HCT116 (cell line): ENCODE measurements around the gene BFSP1. TPM values are rescaled to one million over a fixed set of nuclear protein-coding genes. Genes with fewer than 3 reads are reported as not detected.

Experiments used
- ATAC-seq: fragments of 200-7000 bp; cut with Tn5 transposase; 2 replicates; pipeline ENCODE4 v1.9.1; 2020; ENCODE audit warnings: mild to moderate bottlenecking, moderate library complexity
- BruUV-seq: library from RNA; stranded (reverse); fragments of 400-500 nt; replicated peaks from 2 replicates; lab custom pipeline; 2021; lab: Mats Ljungman, UMichigan
- CTCF ChIA-PET: fragments of 300-600 bp; sonication (Branson Sonifier 250); formaldehyde crosslinking; loops from one replicate; lab custom pipeline; 2021; ENCODE audit warnings: antibody characterized with exemption; lab: Charles Lee
- POLR2A ChIA-PET: fragments of 300-600, 350-600 bp; sonication (Branson Sonifier 250); formaldehyde crosslinking; loops from one replicate; lab custom pipeline; 2021; ENCODE audit warnings: antibody characterized with exemption; lab: Charles Lee
- RAD21 ChIA-PET, 2 experiments: fragments of 300-600 bp; sonication (Branson Sonifier 250); formaldehyde crosslinking; loops; one replicate each; lab custom pipeline; 2023; ENCODE audit warnings: low total read pairs in 2 of 2; ENCODE audit not compliant: uncharacterized antibody in 2 of 2, unreplicated experiment in 2 of 2, low non-redundant PET in 1 of 2; lab: Charles Lee
- DNase-seq: peaks from one replicate; pipeline ENCODE4 v3.0.0-alpha.2; 2010; ENCODE audit warnings: low read depth, low spot score
- H2AFZ ChIP-seq: fragments of 200-600 bp; shearing (Covaris generic), sonication (generic); 2 replicates; pipeline ENCODE4 v1.6.1; 2017; ENCODE audit warnings: low read depth, mixed run types, mixed read lengths, antibody characterized with exemption, low read length; ENCODE audit not compliant: poor library complexity, severe bottlenecking
- H3K27ac ChIP-seq: 2 replicates; pipeline ENCODE4 v1.5.1; 2012; ENCODE audit warnings: low read depth, low read length
- H3K27me3 ChIP-seq: fragments of 200-600 bp; sonication (generic); 2 replicates; pipeline ENCODE4 v1.6.1; 2016; ENCODE audit warnings: mixed run types, low read length, mixed read lengths; ENCODE audit not compliant: insufficient read depth
- H3K36me3 ChIP-seq, 2 experiments: fragments of 200-500 bp in 1 of 2; fragments of 200-600 bp in 1 of 2; sonication (Bioruptor generic) in 1 of 2; sonication (generic) in 1 of 2; 2 replicates each; pipeline versions ENCODE4 v1.5.1 to v1.6.1; 2014 to 2016; ENCODE audit warnings: low read length in 2 of 2, inconsistent platforms in 1 of 2, mixed read lengths in 1 of 2, mixed run types in 1 of 2; ENCODE audit not compliant: insufficient read depth in 2 of 2, control insufficient read depth in 1 of 2
- H3K4me1 ChIP-seq, 2 experiments: fragments of 200-600 bp in 1 of 2; sonication (generic) in 1 of 2; 2 replicates each; pipeline versions ENCODE4 v1.5.1 to v1.6.1; 2012 to 2017; ENCODE audit warnings: low read length in 2 of 2, inconsistent platforms in 1 of 2, mild to moderate bottlenecking in 1 of 2, mixed read lengths in 1 of 2, mixed run types in 1 of 2, moderate library complexity in 1 of 2; ENCODE audit not compliant: insufficient read depth in 2 of 2, control insufficient read depth in 1 of 2
- H3K4me2 ChIP-seq: fragments of 200-600 bp; sonication (generic); 2 replicates; pipeline ENCODE4 v1.6.1; 2017; ENCODE audit warnings: mixed run types, low read length, mixed read lengths
- H3K4me3 ChIP-seq, 2 experiments: fragments of 200-600 bp in 1 of 2; sonication (generic) in 1 of 2; replicated peaks in 1 of 2; 2 replicates each; pipeline ENCODE4 v1.5.1; 2011 to 2016; ENCODE audit warnings: low read length in 2 of 2, control low read depth in 1 of 2, low read depth in 1 of 2, mild to moderate bottlenecking in 1 of 2, mixed read lengths in 1 of 2, mixed run types in 1 of 2
- H3K79me2 ChIP-seq: fragments of 200-600 bp; sonication (generic); 2 replicates; pipeline ENCODE4 v1.6.1; 2017; ENCODE audit warnings: mild to moderate bottlenecking, mixed run types, low read length, moderate library complexity, mixed read lengths; ENCODE audit not compliant: insufficient read depth
- H3K9ac ChIP-seq: fragments of 200-600 bp; sonication (generic); 2 replicates; pipeline ENCODE4 v1.6.1; 2016; ENCODE audit warnings: low read length, mixed read lengths
- H3K9me2 ChIP-seq: fragments of 200-600 bp; sonication (generic), shearing (Covaris generic); 2 replicates; pipeline ENCODE4 v1.6.1; 2017; ENCODE audit warnings: mixed run types, mild to moderate bottlenecking, moderate library complexity; ENCODE audit not compliant: insufficient read depth
- H3K9me3 ChIP-seq, 2 experiments: fragments of 200-500 bp in 1 of 2; fragments of 200-600 bp in 1 of 2; sonication (Bioruptor generic) in 1 of 2; sonication (generic) in 1 of 2; 2 replicates each; pipeline ENCODE4 v1.6.1; 2014 to 2017; ENCODE audit warnings: low read length in 2 of 2, mixed read lengths in 2 of 2, inconsistent platforms in 1 of 2, low read depth in 1 of 2, mild to moderate bottlenecking in 1 of 2, mixed run types in 1 of 2, moderate library complexity in 1 of 2; ENCODE audit not compliant: control insufficient read depth in 1 of 2, insufficient read depth in 1 of 2
- H4K20me1 ChIP-seq: fragments of 200-600 bp; sonication (generic), shearing (Covaris generic); 2 replicates; pipeline ENCODE4 v1.6.1; 2017; ENCODE audit warnings: mixed run types, mild to moderate bottlenecking, moderate library complexity; ENCODE audit not compliant: insufficient read depth
- ATF3 ChIP-seq: IDR thresholded peaks from 2 replicates; pipeline ENCODE4 v1.6.1; 2012
- CBX3 ChIP-seq: IDR thresholded peaks from 2 replicates; pipeline ENCODE4 v1.6.1; 2012; ENCODE audit warnings: low read depth
- EGR1 ChIP-seq: IDR thresholded peaks from 2 replicates; pipeline ENCODE4 v1.6.1; 2012; ENCODE audit warnings: low read depth
- ELF1 ChIP-seq: IDR thresholded peaks from 2 replicates; pipeline ENCODE4 v1.6.1; 2012; ENCODE audit warnings: low read depth, borderline replicate concordance
- EZH2phosphoT487 ChIP-seq: fragments of 200-600 bp; IDR thresholded peaks from 2 replicates; pipeline ENCODE4 v1.6.1; 2018; ENCODE audit warnings: antibody characterized with exemption, borderline replicate concordance
- FOSL1 ChIP-seq: IDR thresholded peaks from 2 replicates; pipeline ENCODE4 v1.6.1; 2012; ENCODE audit warnings: low read depth
- JUND ChIP-seq: IDR thresholded peaks from 2 replicates; pipeline ENCODE4 v1.6.1; 2012
- POLR2A ChIP-seq: IDR thresholded peaks from 2 replicates; pipeline ENCODE4 v1.7.0; 2011; ENCODE audit warnings: borderline replicate concordance; ENCODE audit not compliant: insufficient read depth, insufficient read length; ENCODE audit errors: extremely low read depth
- RAD21 ChIP-seq: IDR thresholded peaks from 2 replicates; pipeline ENCODE4 v1.6.1; 2012; ENCODE audit warnings: low read depth, mild to moderate bottlenecking
- SIN3A ChIP-seq: IDR thresholded peaks from 2 replicates; pipeline ENCODE4 v1.6.1; 2012; ENCODE audit warnings: low read depth
- SRF ChIP-seq: IDR thresholded peaks from 2 replicates; pipeline ENCODE4 v1.6.1; 2012; ENCODE audit warnings: low read depth
- ZNF274 ChIP-seq: fragments of 200-500 bp; sonication (Bioruptor generic); IDR thresholded peaks from 2 replicates; pipeline ENCODE4 v1.6.1; 2014; ENCODE audit warnings: mild to moderate bottlenecking, low read depth, low read length, inconsistent platforms
- intact Hi-C: fragments of 100-400 bp; cut with micrococcal nuclease; formaldehyde crosslinking; loops from 2 replicates; pipeline ENCODE4 v1.10.0; 2022
- total RNA-seq: library from RNA; stranded (reverse); gene quantifications from one replicate; pipeline ENCODE4 v1.2.1, GENCODE V29; 2021; ENCODE audit not compliant: unreplicated experiment
- TF ChIP-seq, protein P1 (sequence below): IDR thresholded peaks from 2 replicates; pipeline ENCODE4 v1.6.1; 2012; ENCODE audit warnings: low read depth

The BFSP1 gene
- total RNA-seq, 1 experiment from 2014 or later = 8.8 TPM

- no peak for ATAC-seq
- intact Hi-C loops = no loop called here
- Histone ChIP-seq H3K79me2 (no peaks in the 10 kb centered on the region), H3K4me1 (peaks cover 23 to 26% of the 10 kb centered on the region in 2 experiments), H3K9me2 (no peaks in the 10 kb centered on the region), H4K20me1 (no peaks in the 10 kb centered on the region), H3K27ac (no peak overlapping the region), H3K4me2 (no peak overlapping the region), H3K4me3 (no peak overlapping the region), H2AFZ (no peak overlapping the region), H3K9me3 (no peaks in the 10 kb centered on the region), H3K36me3 (no peaks in the 10 kb centered on the region), H3K27me3 (no peaks in the 10 kb centered on the region), H3K9ac (no peak overlapping the region)
- ChIA-PET CTCF (no interaction called here), RAD21 (interaction anchor here in 1 of 2 experiments (0.6 kb wide), 1 partner anchor 352 kb away, joined by 3 read pairs; no protein-coding TSS in a partner anchor), POLR2A (no interaction called here)
- no TSS peak for BruUV-seq
- DNase-seq = no peak
- TF ChIP-seq CBX3 = no peak
- TF ChIP-seq, protein P1, sequence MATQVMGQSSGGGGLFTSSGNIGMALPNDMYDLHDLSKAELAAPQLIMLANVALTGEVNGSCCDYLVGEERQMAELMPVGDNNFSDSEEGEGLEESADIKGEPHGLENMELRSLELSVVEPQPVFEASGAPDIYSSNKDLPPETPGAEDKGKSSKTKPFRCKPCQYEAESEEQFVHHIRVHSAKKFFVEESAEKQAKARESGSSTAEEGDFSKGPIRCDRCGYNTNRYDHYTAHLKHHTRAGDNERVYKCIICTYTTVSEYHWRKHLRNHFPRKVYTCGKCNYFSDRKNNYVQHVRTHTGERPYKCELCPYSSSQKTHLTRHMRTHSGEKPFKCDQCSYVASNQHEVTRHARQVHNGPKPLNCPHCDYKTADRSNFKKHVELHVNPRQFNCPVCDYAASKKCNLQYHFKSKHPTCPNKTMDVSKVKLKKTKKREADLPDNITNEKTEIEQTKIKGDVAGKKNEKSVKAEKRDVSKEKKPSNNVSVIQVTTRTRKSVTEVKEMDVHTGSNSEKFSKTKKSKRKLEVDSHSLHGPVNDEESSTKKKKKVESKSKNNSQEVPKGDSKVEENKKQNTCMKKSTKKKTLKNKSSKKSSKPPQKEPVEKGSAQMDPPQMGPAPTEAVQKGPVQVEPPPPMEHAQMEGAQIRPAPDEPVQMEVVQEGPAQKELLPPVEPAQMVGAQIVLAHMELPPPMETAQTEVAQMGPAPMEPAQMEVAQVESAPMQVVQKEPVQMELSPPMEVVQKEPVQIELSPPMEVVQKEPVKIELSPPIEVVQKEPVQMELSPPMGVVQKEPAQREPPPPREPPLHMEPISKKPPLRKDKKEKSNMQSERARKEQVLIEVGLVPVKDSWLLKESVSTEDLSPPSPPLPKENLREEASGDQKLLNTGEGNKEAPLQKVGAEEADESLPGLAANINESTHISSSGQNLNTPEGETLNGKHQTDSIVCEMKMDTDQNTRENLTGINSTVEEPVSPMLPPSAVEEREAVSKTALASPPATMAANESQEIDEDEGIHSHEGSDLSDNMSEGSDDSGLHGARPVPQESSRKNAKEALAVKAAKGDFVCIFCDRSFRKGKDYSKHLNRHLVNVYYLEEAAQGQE = no peak
- no peak for TF ChIP-seq EGR1
- TF ChIP-seq EZH2phosphoT487 = no peak
- no peak for TF ChIP-seq ZNF274
Measured at GRCh38 chr20:17541996-17542395, 10.8 kb upstream of the BFSP1 start.

GRCh38 chr20:17541596-17541995, 10.4 kb upstream of the BFSP1 start:
- intact Hi-C loops = no loop called here
- no peak for ATAC-seq
- H3K9ac ChIP-seq = no peak overlapping the region
- no peak overlapping the region for H2AFZ ChIP-seq
- no peaks in the 10 kb centered on the region for H3K9me2 ChIP-seq
- H3K36me3 ChIP-seq = no peaks in the 10 kb centered on the region
- H3K27ac ChIP-seq = no peak overlapping the region
- H4K20me1 ChIP-seq = no peaks in the 10 kb centered on the region
- no peak overlapping the region for H3K4me3 ChIP-seq
- H3K9me3 ChIP-seq = no peaks in the 10 kb centered on the region
- RAD21 ChIA-PET = no interaction called here
- H3K4me1 ChIP-seq = peaks cover 23 to 30% of the 10 kb centered on the region in 2 experiments
- DNase-seq = no peak
- H3K27me3 ChIP-seq = no peaks in the 10 kb centered on the region
- no TSS peak for BruUV-seq
- CTCF ChIA-PET = no interaction called here
- H3K79me2 ChIP-seq = no peaks in the 10 kb centered on the region
- H3K4me2 ChIP-seq = no peak overlapping the region
- POLR2A ChIA-PET = no interaction called here
- TF ChIP-seq RAD21 (no peak), EZH2phosphoT487 (no peak), JUND (no peak), FOSL1 (no peak), ELF1 (no peak), ATF3 (no peak), SIN3A (no peak), CBX3 (no peak), SRF (no peak), POLR2A (no peak)
- TF ChIP-seq, protein P1 = no peak
